Measurements from ENCODE around the gene CMPK2.

Gene CMPK2

DNA sequence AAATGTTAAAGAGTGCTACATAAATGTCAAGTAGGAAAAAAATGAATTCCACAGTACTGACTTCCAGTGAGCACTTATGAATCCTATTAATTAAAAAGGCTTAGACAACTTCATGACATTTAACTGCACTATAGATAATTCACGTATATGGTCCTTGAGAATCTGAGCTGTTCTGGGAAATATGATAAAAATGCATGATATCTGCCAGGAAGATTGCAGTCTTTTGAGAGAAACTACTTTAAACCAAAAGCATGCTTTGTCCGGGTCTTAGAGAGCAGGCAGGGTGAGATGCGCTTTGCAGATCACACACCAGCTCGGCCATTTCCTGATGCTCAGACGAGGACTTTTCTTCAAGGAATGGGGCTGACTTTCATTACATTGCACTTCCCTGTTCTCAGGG, 42.6 kb downstream of the CMPK2 start (continued):
- TF ChIP-seq PPARA (CRISPR knock-in tag; IDR thresholded peaks at IDR 0.05; ENCODE audit: borderline replicate concordance) (no peak), SNAI2 (CRISPR knock-in tag; IDR thresholded peaks at IDR 0.05) (peak; percentile 83; the same call in 1 of the 2 replicates)

DNA sequence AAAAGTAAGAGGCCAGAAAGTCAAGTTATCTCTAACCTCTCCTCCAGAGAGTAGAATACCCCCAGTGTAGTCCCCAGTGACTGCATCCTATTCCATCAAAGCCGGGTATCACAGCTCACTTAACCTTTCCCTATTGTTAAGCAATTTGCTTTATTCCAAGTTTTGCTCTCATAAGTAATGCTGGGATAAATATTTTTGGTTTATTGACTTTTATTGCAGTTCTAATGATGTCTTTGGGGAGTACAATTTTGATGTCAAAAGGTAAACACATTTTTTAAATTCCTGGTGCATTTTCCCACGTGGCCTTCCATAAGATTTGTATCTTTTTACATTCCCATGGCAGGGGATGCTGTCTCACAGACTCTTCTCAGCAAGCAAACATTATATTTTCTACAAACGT, 43.3 kb downstream of the CMPK2 start:
- no peak for ATAC-seq
- peak; percentile 48; the same call in 1 of the 2 replicates for TF ChIP-seq CSDC2 (CRISPR knock-in tag; IDR thresholded peaks at IDR 0.05)
- TF ChIP-seq, protein P1, sequence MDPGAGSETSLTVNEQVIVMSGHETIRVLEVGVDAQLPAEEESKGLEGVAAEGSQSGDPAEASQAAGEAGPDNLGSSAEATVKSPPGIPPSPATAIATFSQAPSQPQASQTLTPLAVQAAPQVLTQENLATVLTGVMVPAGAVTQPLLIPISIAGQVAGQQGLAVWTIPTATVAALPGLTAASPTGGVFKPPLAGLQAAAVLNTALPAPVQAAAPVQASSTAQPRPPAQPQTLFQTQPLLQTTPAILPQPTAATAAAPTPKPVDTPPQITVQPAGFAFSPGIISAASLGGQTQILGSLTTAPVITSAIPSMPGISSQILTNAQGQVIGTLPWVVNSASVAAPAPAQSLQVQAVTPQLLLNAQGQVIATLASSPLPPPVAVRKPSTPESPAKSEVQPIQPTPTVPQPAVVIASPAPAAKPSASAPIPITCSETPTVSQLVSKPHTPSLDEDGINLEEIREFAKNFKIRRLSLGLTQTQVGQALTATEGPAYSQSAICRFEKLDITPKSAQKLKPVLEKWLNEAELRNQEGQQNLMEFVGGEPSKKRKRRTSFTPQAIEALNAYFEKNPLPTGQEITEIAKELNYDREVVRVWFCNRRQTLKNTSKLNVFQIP (CRISPR knock-in tag; IDR thresholded peaks at IDR 0.05; ENCODE audit: borderline replicate concordance, low read depth) = no peak
- TF ChIP-seq GLIS3 (CRISPR knock-in tag; IDR thresholded peaks at IDR 0.05) = peak; percentile 83; the same call in 1 of the 2 replicates
- TF ChIP-seq SNAI2 (CRISPR knock-in tag; IDR thresholded peaks at IDR 0.05) = no peak
- TF ChIP-seq ZFP3 (CRISPR knock-in tag; IDR thresholded peaks at IDR 0.05) = 0 out of 2 replicates have a peak, but pooled peaks have one; percentile 61
- no peak for TF ChIP-seq ZNF565 (CRISPR knock-in tag; conservative IDR thresholded peaks at IDR 0.05; ENCODE audit: low read depth)
- TF ChIP-seq RARB (CRISPR knock-in tag; IDR thresholded peaks at IDR 0.05) = no peak
- TF ChIP-seq, protein P2, sequence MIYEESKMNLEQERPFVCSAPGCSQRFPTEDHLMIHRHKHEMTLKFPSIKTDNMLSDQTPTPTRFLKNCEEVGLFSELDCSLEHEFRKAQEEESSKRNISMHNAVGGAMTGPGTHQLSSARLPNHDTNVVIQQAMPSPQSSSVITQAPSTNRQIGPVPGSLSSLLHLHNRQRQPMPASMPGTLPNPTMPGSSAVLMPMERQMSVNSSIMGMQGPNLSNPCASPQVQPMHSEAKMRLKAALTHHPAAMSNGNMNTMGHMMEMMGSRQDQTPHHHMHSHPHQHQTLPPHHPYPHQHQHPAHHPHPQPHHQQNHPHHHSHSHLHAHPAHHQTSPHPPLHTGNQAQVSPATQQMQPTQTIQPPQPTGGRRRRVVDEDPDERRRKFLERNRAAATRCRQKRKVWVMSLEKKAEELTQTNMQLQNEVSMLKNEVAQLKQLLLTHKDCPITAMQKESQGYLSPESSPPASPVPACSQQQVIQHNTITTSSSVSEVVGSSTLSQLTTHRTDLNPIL (CRISPR knock-in tag; IDR thresholded peaks at IDR 0.05; ENCODE audit: low read depth) = peak; percentile 79
- peak; percentile 78 for TF ChIP-seq ISL1 (CRISPR knock-in tag; IDR thresholded peaks at IDR 0.05)

DNA sequence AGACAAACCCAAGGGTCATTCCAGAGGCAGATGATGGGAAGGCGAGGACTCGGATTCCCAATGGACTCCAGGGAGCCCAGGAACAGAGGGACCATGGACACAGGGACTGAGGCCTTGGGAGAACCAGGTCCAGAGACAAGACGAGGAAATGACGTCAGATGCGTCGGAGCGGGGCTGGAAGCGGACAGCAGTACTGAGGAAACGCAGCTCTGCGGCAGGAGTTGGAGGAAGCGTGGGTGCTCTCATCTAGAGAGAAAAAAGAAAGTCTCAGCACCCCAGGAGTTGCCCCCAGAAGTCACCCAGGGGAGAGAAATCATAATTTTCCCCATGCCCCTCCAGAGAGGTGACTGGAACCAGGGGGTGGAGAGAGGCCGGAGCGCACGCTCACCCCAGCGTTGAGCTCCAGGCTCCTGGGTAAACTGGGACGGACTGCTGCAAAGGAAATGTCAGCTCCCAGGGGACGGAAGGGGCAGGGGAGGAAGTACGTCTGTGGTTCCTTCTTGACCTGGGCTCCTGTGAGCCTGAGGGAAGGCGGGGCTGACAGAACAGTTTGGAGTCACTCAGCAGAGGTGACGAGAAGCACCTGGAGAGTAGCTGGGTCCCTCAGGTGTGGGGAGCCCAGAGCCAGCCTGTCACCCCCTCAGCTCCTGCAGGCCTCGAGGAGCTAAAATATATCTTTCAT, 44.7 kb downstream of the CMPK2 start:
- no peak for ATAC-seq
- TF ChIP-seq ARNTL (CRISPR knock-in tag; IDR thresholded peaks at IDR 0.05; ENCODE audit: borderline replicate concordance, low read depth) = no peak
- TF ChIP-seq, protein P3, sequence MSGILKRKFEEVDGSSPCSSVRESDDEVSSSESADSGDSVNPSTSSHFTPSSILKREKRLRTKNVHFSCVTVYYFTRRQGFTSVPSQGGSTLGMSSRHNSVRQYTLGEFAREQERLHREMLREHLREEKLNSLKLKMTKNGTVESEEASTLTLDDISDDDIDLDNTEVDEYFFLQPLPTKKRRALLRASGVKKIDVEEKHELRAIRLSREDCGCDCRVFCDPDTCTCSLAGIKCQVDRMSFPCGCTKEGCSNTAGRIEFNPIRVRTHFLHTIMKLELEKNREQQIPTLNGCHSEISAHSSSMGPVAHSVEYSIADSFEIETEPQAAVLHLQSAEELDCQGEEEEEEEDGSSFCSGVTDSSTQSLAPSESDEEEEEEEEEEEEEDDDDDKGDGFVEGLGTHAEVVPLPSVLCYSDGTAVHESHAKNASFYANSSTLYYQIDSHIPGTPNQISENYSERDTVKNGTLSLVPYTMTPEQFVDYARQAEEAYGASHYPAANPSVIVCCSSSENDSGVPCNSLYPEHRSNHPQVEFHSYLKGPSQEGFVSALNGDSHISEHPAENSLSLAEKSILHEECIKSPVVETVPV (CRISPR knock-in tag; IDR thresholded peaks at IDR 0.05) = no peak
- no peak for TF ChIP-seq BACH2 (CRISPR knock-in tag; IDR thresholded peaks at IDR 0.05; ENCODE audit: borderline replicate concordance)
- TF ChIP-seq, protein P4, sequence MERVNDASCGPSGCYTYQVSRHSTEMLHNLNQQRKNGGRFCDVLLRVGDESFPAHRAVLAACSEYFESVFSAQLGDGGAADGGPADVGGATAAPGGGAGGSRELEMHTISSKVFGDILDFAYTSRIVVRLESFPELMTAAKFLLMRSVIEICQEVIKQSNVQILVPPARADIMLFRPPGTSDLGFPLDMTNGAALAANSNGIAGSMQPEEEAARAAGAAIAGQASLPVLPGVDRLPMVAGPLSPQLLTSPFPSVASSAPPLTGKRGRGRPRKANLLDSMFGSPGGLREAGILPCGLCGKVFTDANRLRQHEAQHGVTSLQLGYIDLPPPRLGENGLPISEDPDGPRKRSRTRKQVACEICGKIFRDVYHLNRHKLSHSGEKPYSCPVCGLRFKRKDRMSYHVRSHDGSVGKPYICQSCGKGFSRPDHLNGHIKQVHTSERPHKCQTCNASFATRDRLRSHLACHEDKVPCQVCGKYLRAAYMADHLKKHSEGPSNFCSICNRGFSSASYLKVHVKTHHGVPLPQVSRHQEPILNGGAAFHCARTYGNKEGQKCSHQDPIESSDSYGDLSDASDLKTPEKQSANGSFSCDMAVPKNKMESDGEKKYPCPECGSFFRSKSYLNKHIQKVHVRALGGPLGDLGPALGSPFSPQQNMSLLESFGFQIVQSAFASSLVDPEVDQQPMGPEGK (CRISPR knock-in tag; IDR thresholded peaks at IDR 0.05; ENCODE audit: borderline replicate concordance) = no peak
- TF ChIP-seq, protein P5, sequence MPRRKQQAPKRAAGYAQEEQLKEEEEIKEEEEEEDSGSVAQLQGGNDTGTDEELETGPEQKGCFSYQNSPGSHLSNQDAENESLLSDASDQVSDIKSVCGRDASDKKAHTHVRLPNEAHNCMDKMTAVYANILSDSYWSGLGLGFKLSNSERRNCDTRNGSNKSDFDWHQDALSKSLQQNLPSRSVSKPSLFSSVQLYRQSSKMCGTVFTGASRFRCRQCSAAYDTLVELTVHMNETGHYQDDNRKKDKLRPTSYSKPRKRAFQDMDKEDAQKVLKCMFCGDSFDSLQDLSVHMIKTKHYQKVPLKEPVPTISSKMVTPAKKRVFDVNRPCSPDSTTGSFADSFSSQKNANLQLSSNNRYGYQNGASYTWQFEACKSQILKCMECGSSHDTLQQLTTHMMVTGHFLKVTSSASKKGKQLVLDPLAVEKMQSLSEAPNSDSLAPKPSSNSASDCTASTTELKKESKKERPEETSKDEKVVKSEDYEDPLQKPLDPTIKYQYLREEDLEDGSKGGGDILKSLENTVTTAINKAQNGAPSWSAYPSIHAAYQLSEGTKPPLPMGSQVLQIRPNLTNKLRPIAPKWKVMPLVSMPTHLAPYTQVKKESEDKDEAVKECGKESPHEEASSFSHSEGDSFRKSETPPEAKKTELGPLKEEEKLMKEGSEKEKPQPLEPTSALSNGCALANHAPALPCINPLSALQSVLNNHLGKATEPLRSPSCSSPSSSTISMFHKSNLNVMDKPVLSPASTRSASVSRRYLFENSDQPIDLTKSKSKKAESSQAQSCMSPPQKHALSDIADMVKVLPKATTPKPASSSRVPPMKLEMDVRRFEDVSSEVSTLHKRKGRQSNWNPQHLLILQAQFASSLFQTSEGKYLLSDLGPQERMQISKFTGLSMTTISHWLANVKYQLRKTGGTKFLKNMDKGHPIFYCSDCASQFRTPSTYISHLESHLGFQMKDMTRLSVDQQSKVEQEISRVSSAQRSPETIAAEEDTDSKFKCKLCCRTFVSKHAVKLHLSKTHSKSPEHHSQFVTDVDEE (CRISPR knock-in tag; IDR thresholded peaks at IDR 0.05) = no peak
- no peak for TF ChIP-seq ESRRG (CRISPR knock-in tag; IDR thresholded peaks at IDR 0.05)
- TF ChIP-seq PPARA (CRISPR knock-in tag; IDR thresholded peaks at IDR 0.05; ENCODE audit: borderline replicate concordance) = no peak
- no peak for TF ChIP-seq TCF4 (CRISPR knock-in tag; IDR thresholded peaks at IDR 0.05; ENCODE audit: borderline replicate concordance)
- no peak for TF ChIP-seq ZNF565 (CRISPR knock-in tag; conservative IDR thresholded peaks at IDR 0.05; ENCODE audit: low read depth)

DNA sequence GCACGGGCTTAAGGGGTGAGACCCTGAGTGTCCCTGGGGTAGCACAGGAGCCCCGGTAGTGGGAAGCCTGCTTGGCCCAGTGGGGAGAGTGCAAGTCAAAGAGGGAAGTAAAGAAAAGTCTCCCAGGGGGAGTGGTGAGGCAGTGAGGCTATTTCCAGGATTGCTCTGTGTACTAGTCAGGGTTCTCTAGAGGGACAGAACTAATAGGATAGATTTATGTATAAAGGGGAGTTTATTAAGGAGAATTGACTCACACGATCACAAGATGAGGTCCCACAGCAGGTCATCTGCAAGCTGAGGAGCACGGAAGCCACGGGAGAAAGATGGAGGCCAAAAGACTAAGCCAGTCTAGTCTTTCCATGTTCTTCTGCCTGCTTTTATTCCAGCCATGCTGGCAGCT, 45.5 kb downstream of the CMPK2 start:
- no peak for ATAC-seq
- TF ChIP-seq ESRRG (CRISPR knock-in tag; IDR thresholded peaks at IDR 0.05) (no peak), TCF4 (CRISPR knock-in tag; IDR thresholded peaks at IDR 0.05; ENCODE audit: borderline replicate concordance) (no peak), ZNF565 (CRISPR knock-in tag; conservative IDR thresholded peaks at IDR 0.05; ENCODE audit: low read depth) (no peak), ZNF8 (CRISPR knock-in tag; IDR thresholded peaks at IDR 0.05) (no peak), ZNF70 (CRISPR knock-in tag; IDR thresholded peaks at IDR 0.05) (no peak), ISL1 (CRISPR knock-in tag; IDR thresholded peaks at IDR 0.05) (no peak), TOX (CRISPR knock-in tag; IDR thresholded peaks at IDR 0.05; ENCODE audit: borderline replicate concordance) (no peak), CSDC2 (CRISPR knock-in tag; IDR thresholded peaks at IDR 0.05) (no peak)
- TF ChIP-seq, protein P1 (CRISPR knock-in tag; IDR thresholded peaks at IDR 0.05; ENCODE audit: borderline replicate concordance, low read depth) = no peak
- TF ChIP-seq, protein P2 (CRISPR knock-in tag; IDR thresholded peaks at IDR 0.05; ENCODE audit: low read depth) = no peak
- TF ChIP-seq, protein P4 (CRISPR knock-in tag; IDR thresholded peaks at IDR 0.05; ENCODE audit: borderline replicate concordance) = no peak
